Stimulated activated CD8-positive, alpha-beta memory T cell treated with anti-CD3 and anti-CD28 coated beads, Interleukin-12 subunit alpha, Interleukin-12 subunit beta, amount 100 ng/mL, for 1 hour (primary cell): ENCODE results near the gene JOSD2.

Source experiments
- DNase-seq: peaks from one replicate; pipeline ENCODE4 v3.0.0-alpha.2; 2020; ENCODE audit warnings: low read depth

Gene JOSD2

GRCh38 chr19:50511069-50511822 lies at the start of gene JOSD2:
Gene JOSD2, minus strand, starts transcription at chr19:50511191. Its CDS starts 760 bp downstream, at chr19:50510431.
- DNase-seq: peak; percentile 94

GRCh38 chr19:50559636-50560035 lies 48.6 kb upstream of the JOSD2 start:
- no peak for DNase-seq

- DNase-seq: no peak
Observed at GRCh38 chr19:50558449-50558848, 47.5 kb upstream of the JOSD2 start.

- no peak for DNase-seq
Observed at GRCh38 chr19:50558039-50558438, 47.0 kb upstream of the JOSD2 start.

- DNase-seq: no peak
Observed at GRCh38 chr19:50557009-50557613, 46.1 kb upstream of the JOSD2 start.

- DNase-seq: peak; percentile 50
Observed at GRCh38 chr19:50556282-50557008, 45.5 kb upstream of the JOSD2 start.

GRCh38 chr19:50555450-50556281 lies 44.7 kb upstream of the JOSD2 start:
- DNase-seq: no peak

GRCh38 chr19:50555033-50555432 lies 44.0 kb upstream of the JOSD2 start:
- no peak for DNase-seq

- DNase-seq: no peak
Observed at GRCh38 chr19:50554212-50554611, 43.2 kb upstream of the JOSD2 start.

GRCh38 chr19:50553134-50553703 lies 42.2 kb upstream of the JOSD2 start:
- no peak for DNase-seq

GRCh38 chr19:50552540-50552939 lies 41.5 kb upstream of the JOSD2 start:
- no peak for DNase-seq

GRCh38 chr19:50551715-50552187 lies 40.8 kb upstream of the JOSD2 start:
- DNase-seq: no peak

GRCh38 chr19:50551034-50551714 lies 40.2 kb upstream of the JOSD2 start:
- no peak for DNase-seq

- no peak for DNase-seq
Observed at GRCh38 chr19:50550594-50550966, 39.6 kb upstream of the JOSD2 start.

GRCh38 chr19:50549927-50550593 lies 39.1 kb upstream of the JOSD2 start:
- no peak for DNase-seq

GRCh38 chr19:50549059-50549926 lies 38.3 kb upstream of the JOSD2 start:
- no peak for DNase-seq

GRCh38 chr19:50548191-50549058 lies 37.4 kb upstream of the JOSD2 start:
- DNase-seq: no peak

- no peak for DNase-seq
Observed at GRCh38 chr19:50547385-50548190, 36.6 kb upstream of the JOSD2 start.
